Measurements from ENCODE around the gene DDX41.

DNA sequence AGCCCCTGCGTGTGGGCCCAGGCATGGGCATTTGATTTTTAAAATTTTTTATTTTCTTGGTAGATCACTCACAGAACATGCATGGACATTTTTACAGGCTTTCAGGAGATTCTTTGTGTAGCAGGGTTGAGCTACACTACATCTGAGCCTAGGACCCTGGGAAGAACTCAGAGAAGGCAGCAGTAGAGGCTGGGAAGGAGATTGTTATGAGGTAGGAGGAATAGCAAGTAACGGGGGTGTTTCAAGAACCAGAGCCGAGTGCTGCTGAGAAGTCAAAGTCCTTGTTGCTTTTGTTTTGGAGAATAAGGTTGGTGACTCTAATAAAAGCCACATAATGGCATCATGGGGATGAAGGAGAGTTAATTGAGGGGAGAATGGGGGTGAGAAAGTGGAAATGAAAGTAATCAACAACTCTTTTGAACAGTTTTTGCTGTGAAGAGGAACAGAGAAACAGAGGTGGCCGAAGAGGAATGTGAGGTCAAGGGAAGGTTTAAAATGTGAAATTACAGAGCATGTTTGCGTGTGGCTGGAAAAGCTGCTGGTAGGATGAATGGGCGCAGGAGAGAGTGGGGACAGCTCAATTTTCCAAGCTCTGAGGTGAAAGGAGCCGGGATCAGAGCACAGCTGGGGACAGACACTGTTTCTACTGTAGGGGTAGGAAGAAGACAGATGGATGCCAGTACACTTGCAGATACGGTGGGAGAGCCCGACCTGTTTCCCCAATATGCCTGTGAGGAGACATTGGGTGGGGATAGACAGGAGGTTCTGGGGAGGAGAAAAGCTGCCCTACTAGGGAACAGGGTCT lies 14.7 kb downstream of the DDX41 start:
- TF ChIP-seq CTCF (conservative IDR thresholded peaks at IDR 0.05; ENCODE audit: low read depth, low read length) (no peak), EZH2 (IDR thresholded peaks at IDR 0.05; ENCODE audit: low read length, unreplicated experiment) (no peak), EZH2phosphoT487 (IDR thresholded peaks at IDR 0.05; ENCODE audit: borderline replicate concordance, low read length) (no peak)
